Hepatocyte (in vitro differentiated cells): ENCODE measurements around the gene CDKL5.

ENCODE experiments used
- EZH2phosphoT487 ChIP-seq: fragments of 200-600 bp; sonication (generic); IDR thresholded peaks from one replicate; pipeline ENCODE4 v1.6.1; 2018; ENCODE audit warnings: antibody characterized with exemption, mild to moderate bottlenecking, low read depth, moderate library complexity; ENCODE audit not compliant: unreplicated experiment, severe bottlenecking
- TF ChIP-seq, protein P1 (sequence below): fragments of 200-600 bp; sonication (generic); IDR thresholded peaks from 2 replicates; pipeline ENCODE4 v1.5.1; 2016; ENCODE audit warnings: antibody characterized with exemption, mild to moderate bottlenecking; ENCODE audit not compliant: poor library complexity

DNA sequence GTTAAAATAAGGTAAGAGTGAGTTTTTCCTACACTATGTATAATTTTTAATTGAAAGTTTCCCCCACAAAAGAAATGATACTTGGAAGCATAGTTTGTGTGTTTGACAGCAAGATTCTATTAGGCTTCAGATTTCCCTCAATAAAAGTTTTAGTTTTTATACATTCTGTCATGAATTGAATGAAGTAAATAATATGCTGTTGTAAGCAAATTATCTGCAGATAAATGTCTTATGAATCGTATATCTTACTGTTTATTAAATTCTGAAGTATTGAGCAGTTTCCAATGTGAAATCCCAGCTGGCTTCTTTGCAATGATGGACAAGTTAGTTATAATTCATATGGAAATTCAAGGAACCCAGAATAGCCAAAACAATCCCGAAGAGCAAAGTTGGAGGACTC is 213.0 kb downstream of the CDKL5 start:
- TF ChIP-seq, protein P1, sequence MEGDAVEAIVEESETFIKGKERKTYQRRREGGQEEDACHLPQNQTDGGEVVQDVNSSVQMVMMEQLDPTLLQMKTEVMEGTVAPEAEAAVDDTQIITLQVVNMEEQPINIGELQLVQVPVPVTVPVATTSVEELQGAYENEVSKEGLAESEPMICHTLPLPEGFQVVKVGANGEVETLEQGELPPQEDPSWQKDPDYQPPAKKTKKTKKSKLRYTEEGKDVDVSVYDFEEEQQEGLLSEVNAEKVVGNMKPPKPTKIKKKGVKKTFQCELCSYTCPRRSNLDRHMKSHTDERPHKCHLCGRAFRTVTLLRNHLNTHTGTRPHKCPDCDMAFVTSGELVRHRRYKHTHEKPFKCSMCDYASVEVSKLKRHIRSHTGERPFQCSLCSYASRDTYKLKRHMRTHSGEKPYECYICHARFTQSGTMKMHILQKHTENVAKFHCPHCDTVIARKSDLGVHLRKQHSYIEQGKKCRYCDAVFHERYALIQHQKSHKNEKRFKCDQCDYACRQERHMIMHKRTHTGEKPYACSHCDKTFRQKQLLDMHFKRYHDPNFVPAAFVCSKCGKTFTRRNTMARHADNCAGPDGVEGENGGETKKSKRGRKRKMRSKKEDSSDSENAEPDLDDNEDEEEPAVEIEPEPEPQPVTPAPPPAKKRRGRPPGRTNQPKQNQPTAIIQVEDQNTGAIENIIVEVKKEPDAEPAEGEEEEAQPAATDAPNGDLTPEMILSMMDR: no peak
- no peak for TF ChIP-seq EZH2phosphoT487
